SK-N-SH (cell line): ENCODE results near the gene GBX1.

Experiments
- CTCF ChIP-seq: fragments of 200-600 bp; sonication (generic); IDR thresholded peaks from 2 replicates; pipeline ENCODE4 v1.6.1; 2017; ENCODE audit warnings: antibody characterized with exemption, mild to moderate bottlenecking, moderate library complexity
- NRF1 ChIP-seq: IDR thresholded peaks from 2 replicates; pipeline ENCODE4 v1.6.1; 2012; ENCODE audit warnings: low read depth, mild to moderate bottlenecking, low read length
- PBX3 ChIP-seq: IDR thresholded peaks from 2 replicates; pipeline ENCODE4; 2012
- POLR2AphosphoS5 ChIP-seq: IDR thresholded peaks from 2 replicates; pipeline ENCODE4 v1.6.1; 2012; ENCODE audit warnings: low read depth, low read length
- RAD21 ChIP-seq: IDR thresholded peaks from 2 replicates; pipeline ENCODE4 v1.6.1; 2012; ENCODE audit warnings: mild to moderate bottlenecking, low read length
- RXRA ChIP-seq: IDR thresholded peaks from 2 replicates; pipeline ENCODE4 v1.4.0; 2012; ENCODE audit warnings: low read depth, mild to moderate bottlenecking, borderline replicate concordance

- TF ChIP-seq RXRA (no peak), CTCF (peak; percentile 100), PBX3 (no peak), NRF1 (no peak), RAD21 (peak; percentile 98), POLR2AphosphoS5 (no peak)
Observed at GRCh38 chr7:151123822-151124464, 43.6 kb downstream of the GBX1 start.
